Stimulated activated CD4-positive, alpha-beta T cell treated with anti-CD3 and anti-CD28 coated beads, TNF-alpha, amount 100 ng/mL, for 4 hours (primary cell): ENCODE results near the gene RAB3GAP2.
"Not testable (repeated sequence)": the region's sequence is repeated elsewhere in the genome, so short reads cannot be mapped to it uniquely, and the experiment has no call there.

Experiments used
- DNase-seq, 3 experiments: peaks; one replicate each; pipeline ENCODE4 v3.0.0-alpha.2; 2020; ENCODE audit warnings: low read depth in 3 of 3

The RAB3GAP2 gene

DNA sequence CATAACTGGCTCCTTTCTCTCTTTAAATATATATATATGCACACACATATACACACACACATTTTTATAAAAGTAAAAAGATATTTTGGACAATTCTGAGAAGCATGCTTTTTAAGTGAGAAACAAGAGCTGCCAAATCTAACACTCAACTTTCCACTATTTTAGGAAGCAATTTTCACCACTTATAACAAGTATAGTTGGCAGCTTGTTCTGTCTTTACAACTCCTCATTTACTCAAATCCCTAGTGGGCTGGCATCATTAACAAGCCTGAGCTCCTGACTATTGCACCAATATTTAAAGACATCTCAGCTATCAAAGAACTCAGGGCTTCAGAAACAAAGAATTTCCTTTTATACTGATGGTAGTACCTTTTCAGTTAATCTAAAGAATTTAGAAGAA is 76.6 kb downstream of the RAB3GAP2 start:
- DNase-seq = no peak

DNA sequence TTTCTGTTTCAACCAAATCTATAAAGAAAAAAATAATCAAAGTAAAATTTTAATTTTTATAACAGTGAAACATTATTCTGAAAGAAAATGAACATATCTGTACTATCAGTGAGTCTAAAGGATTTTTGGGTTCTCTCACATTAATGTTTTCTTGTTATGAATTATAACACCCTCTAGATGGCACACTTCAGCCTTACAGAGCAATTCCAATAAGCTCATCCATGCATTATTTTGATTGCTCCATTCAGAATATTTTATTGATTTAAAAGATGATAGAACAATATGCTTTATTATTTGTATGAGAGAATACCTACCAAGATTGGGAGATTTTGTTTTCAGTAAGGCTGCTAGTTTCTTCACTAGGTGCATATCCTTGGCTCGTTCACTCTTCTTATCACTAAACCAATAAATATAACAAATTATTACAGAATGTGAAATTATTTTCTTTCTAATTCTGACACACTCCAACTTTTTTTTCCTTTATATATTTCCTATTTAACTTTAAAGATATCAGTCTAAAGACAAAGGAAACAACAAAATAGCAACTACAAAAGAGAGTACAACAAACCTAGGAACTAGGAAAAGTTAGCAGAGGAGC is 82.4 kb downstream of the RAB3GAP2 start:
- no peak for DNase-seq

DNA sequence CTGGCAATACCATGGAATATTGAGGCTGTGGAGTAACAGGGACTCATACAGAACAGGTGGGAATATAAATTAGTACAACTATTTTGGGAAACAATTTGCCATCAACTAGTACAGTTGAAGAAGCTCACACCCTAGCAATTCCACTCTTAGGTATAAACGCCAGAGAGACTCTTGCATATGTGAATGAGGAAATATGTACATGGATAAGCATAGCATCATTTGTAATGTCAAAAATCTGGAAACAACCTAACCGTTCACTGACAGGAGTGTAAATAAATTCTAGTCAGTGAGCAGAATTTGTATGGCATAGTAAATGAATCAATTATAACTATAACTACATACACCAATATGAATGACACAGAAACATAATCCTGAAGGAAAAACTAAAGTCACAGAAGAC is 83.7 kb downstream of the RAB3GAP2 start:
- no peak for DNase-seq

DNA sequence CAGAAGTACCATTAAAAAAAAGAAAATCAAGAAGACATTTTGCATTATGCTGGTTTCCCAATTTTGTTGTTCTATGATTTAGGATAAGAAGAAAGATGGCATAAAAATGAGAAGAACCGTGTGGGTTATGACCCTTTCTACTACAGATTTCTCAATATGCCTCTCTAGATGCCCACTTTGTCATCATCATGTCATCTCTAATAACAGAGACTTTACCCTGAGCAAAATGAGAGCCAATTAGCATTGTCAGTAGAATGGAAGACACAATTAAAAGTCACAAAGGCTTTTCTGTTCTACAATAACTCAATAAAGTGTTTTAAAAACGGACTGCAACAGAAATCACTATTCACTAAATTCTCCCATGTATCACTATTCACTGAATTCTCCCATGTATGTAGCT is 85.5 kb downstream of the RAB3GAP2 start:
- DNase-seq = no peak

DNA sequence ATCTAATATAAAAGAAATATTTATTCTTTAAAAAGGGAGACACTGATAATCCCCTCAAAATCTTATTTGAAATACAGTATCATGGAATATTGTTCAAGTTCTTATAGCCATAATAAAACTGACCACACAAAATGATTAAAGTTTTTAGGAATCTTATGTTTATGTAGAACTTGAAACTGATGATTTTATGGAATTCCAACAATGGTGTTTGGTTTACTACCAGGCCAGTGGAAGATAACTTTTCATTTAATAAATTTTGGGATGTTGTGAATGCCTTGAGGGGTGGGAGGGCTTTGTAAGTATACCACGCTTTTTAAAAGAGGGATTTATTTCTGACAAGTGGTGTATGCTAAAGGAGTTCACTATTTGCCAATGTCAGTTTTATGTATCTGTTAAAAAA is 87.7 kb downstream of the RAB3GAP2 start:
- no peak for DNase-seq

DNA sequence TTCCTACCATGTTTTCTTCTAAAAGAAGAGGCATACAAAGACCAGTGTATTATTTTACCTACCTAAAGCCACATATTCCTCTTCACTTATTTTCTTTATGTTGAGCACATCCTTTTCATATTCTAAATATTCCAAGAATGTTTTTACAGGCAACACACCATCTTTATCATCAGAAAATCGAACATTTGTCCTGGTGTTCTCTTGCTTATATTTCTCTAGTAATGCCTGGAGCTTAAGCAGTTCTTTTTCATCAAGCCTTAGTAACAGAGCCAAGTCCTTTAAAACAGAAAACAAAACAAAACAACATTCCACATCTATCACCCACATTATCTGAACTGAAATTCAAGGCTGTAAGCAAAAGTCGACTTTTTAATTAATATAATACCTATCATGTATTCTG is 89.6 kb downstream of the RAB3GAP2 start:
- DNase-seq = no peak

DNA sequence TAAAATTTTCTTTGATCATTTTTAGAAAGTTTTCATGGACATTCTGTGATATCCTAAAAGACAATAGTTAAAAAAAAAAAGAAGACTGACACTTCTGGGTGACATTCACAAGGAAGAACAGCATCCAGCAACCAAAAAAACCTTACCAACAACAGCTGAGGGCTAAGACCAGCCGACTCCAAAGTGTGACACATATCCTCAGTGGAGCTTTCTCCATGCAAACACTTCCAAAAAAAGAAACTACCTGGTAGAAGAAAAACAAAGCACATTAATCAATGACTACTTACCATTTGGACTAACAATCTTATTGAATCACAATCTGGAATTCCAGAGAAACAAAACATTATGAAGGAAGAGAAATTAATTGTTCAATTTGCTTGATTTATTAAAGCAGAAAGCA is 90.1 kb downstream of the RAB3GAP2 start:
- no peak for DNase-seq

DNA sequence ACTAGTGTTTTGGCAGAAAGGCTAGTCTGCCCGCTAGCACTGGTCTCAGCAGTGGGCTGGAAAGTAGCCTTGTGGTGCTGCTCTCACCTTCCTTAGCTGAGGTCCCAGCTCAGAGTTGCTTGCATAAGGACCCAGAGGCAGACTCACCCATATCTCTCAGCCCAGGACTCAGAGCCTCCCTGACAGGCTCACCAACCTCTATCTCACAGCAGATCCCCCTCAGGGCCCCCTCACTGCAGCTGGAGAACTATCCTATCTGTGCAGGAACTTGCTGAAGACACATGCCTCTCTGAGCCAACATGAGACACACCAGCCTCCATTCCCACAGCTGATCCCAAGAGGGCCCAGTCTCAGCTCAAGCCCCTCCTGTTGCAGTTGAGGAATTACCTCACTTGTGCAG is 95.7 kb downstream of the RAB3GAP2 start:
- DNase-seq = no peak

DNA sequence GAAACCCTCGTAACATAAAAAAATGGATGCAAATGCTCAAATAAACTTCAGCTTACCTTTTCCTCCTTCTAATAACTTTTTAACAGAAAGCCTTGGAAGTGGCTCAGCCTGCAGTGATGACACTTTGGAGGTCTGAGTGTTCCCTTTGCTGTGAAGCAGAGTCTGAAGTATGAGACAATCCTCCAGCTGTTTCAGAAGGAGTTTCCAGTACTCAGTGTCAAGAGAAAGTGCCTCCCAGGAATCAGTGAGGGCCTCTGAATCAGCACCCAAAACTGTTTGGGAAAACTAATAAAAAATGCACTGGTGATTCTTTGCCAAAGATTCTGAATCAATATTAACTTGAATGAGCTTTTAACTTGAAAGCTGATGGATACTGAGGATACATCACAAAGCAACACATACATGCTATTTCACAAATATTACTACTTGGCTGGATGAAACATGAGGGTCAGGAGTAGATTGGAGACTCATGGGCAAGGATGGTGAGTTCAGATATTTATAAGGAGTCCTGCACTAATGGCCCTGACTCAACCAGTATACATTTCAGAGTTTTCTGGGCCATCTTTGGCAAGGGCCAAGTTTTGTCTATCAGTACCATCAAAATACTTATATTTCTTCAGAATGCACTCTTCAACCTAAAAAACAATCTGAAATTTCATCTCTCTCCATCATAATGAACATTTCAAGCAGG is 101.3 kb downstream of the RAB3GAP2 start:
- DNase-seq = no peak

DNA sequence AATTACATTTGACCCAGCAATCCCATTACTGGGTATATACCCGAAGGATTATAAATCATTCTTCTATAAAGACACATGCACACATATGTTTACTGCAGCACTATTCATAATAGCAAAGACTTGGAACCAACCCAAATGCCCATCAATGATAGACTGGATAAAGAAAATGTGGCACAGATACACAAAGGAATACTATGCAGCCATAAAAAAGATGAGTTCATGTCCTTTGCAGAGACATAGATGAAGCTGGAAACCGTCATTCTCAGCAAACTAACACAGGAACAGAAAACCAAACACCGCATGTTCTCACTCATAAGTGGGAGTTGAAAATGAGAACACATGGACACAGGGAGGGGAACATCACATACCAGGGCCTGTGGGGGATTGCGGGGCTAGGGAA is 102.4 kb downstream of the RAB3GAP2 start:
- not testable (repeated sequence) for DNase-seq

DNA sequence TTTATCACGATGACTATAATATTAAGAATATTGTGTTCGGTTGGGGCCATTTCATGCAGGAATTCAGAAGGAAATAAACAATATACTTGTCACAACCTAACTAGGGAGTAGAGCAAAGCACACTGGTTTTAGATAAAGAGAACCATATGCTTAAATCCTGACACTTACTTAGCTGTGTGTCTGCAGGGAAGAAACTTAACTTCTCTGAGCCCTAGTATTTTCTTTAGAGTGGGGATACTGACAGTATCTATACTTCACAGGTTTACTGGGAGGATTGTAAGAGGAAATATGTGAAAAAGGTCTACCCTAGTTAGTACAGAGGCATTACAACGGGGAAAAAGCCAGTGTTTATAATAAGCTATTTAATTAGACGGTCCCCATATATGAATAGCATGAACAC is 105.4 kb downstream of the RAB3GAP2 start:
- no peak for DNase-seq

DNA sequence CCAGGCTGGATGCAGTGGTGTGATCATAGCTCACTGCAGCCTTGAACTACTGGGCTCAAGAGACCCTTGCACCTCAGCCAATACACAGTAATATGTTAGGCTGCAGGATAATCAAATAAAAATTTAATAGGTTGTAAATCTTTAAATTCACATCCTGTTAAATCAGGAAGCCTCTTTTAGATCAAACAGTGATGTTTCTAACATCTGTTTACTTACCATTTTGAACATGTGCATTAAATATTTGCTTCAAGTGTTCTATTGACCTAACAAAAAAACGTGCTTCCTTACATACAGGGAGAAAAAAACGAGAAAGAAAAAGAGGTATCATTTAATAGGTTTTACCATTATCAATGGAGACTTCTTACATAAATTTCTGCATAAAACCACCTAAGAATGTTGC is 107.7 kb downstream of the RAB3GAP2 start:
- no peak for DNase-seq

DNA sequence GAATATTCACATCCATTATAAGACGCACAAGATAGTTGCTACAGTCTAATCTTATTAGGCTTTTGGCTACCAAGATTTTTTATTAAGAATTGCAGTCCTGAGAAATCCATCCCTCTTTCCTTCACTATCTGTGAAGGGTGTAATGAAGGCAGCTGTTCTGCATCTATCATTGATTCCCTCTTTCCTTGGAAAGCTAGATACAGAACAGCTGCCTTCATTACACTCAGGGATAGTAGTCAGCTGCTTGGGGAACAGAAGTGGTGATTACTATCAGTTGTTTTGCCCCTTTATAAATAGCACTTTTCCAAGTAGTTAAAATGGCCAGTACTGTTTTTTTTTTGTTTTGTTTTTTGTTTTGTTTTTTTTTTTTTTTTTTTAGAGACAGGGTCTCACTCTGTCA is 108.1 kb downstream of the RAB3GAP2 start:
- DNase-seq = no peak

DNA sequence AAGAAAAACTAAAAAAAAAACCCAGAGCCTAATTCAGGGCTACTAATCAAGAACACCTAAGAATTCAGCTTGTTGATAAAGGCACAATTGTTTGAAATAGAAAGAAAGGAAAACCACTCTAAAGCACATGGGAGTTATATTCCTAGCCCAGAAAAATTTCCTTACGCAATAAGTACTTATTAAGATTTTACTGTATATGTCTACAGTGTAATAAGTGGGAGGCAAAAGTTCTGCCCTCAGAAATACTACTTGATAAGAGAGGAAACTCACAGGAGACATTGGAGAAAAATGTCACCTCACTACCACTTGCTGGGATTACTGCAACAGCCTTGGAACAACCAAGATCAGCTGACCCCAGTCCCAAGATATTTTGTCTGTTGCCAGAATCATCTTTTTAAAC is 112.2 kb downstream of the RAB3GAP2 start:
- no peak for DNase-seq

DNA sequence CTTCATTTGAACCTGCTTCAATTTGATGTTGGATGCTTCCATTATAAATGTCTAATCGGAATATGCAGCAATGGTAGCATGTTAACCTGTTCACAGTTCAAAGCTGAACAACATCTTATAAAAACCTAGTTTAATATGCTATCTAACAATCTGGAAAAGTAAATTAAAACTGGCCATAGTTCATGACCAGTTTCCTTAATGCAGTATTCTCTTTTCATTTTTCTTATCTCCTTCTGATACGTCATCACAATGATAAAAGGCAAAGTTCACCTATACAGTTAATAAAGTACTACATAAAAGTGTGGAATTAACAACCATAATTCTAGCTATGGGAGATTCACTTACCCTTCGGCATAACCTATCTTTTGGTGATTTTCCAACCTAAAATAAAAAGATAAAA is 113.2 kb downstream of the RAB3GAP2 start:
- DNase-seq = no peak

DNA sequence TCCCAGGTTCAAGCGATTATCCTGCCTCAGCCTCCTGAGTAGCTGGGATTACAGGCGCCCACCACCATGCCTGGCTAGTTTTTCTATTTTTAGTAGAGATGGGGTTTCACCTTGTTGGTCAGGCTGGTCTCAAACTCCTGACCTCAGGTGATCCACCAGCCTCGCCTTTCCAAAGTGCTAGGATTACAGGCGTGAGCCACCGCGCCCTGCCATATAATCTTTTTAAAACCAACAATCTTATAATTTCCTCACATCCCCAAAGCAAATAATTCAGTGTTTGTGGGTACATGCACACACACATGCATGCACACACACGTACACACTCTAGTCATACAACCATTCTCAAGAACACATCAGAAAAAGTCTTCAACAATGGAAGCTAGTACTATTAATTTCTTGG is 113.7 kb downstream of the RAB3GAP2 start:
- DNase-seq = not testable (repeated sequence)

DNA sequence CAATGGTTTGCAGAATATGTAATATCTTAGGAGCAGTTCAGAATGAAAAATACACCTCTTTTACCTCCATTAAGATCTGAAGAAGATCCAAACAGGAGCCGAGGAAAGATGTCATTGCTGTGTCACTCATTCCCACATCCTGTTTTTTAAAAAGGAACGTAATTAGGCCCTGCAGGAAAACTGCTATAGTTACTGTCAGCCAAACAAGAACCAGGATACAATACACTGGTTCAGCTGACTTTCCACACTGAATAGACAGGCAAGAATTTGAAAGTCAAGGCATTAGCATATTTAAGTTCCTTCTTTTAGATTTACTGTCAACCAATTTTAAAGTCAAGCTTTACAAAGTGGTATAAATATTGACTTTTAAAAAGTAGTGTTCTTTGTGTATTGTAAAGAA is 114.5 kb downstream of the RAB3GAP2 start:
- no peak for DNase-seq

DNA sequence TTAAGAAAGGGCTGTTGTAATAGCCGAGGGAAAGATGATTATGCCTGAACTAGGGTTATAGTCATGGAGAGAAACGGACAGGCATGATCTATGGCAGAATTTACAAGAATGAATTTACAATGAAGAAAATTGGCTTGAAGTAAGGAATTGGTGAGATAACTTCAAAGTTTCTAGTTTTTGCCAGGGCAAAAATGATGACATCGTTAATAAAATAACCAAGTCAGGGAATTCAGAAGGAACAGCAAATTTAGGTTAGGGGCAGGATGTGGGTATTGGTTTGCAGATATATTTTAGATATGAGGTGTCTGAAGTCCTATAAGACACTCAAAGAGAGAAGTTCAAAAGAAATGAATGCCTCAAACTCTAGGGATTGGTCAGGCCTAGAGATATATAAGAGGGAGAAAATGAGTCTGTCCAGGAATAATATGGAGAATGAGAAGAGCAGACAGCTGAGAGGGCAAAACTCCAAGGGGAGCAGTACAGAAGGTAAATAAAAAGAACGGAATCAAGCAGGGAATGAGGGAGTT is 115.6 kb downstream of the RAB3GAP2 start:
- DNase-seq = no peak

DNA sequence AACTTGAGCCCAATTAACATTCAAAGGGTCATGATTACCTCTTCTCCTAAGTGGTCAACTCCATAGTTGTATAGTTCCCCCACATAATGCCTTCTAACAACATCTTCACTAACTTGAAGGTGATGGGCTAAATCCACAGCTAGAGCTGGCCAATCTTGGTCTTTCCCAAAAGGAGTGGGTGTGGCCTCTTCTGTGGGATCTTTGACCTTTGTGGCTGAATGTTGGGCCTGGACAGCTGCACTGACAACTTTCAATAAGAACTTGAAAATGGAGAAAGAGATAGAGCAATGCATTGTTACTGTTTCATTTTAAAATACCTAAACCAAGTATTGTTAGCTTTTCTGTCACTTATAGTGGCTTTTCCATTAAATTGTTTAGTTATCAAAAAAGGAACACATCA is 119.1 kb downstream of the RAB3GAP2 start:
- DNase-seq = no peak

DNA sequence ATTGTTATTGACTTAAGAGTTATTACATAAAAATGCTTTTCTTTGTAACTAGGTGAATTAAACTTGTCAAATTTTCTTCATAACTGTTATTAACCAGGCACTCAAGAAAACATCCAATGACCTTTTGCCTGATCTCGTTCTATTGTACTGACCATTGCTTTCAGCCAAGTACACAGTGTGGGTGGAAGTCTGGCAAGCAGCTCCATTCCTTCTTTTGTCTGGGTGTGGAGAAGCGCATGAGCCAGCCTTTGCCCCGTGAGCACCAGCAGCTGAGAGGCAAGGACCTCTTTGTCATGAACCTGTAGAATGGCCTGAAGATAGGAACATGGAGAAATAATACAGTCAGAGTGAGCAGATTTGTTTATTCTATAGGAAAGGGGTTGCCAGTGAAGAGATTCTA is 120.8 kb downstream of the RAB3GAP2 start:
- DNase-seq = no peak

DNA sequence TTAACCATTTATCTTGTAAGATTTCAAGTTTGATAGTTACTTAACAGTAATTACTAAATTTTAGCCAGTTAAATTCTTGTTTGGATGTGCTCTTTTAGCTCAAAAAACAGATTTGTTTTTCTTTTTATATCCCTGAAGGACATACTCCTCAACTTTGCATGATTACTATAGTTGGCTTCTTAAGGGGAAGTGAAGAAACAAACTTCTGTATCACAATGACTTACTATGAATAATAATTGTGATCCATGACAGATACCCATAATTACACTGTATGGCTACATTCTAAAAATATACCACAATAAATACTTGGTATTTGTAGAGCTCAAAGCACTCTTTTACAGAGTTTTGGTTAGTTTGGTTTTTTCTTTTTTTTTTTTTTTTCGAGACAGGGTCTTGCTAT is 122.5 kb downstream of the RAB3GAP2 start:
- DNase-seq = no peak

DNA sequence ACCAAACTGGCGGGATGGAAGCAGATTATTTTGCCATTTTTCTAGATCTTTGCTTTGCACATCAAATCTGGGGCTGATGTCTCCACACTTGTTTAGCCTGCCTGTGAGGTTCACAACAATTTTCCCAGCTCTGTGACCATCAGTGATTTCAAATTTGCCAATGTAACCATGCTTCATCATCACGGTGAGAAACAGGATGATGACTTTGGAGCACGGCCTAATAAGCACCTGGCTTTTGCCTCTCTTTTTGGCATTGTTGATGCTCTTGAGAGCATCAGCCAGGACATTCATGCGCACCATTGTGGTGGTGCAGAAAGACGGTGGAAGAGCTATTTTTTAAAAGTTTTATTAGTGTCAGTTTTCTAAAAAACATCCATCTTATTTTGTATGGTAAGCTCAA is 128.2 kb downstream of the RAB3GAP2 start:
- no peak for DNase-seq

DNA sequence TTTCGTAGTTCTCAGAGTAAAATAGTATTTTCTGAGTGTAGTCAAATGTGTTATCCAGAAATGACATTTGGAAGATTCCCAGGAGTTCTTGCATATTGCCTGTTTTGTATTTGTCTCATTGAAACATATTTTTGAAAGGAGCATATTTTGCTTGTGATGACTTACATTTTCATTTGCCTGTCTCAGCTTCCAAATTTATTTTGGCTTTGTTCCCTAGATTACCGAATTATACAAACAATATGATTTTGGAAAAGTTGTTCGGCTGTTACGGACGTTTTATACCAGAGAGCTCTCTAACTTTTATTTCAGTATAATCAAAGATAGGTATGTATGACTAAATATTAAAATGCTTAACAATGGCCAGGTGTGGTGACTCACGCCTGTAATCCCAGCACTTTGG is 132.3 kb downstream of the RAB3GAP2 start:
- no peak for DNase-seq
